K562 (cell line): ENCODE results near the gene BICDL1. TPM values are rescaled to one million over a fixed set of nuclear protein-coding genes. Genes with fewer than 3 reads are reported as not detected.

Experiments used
- DPF2 ChIP-seq: fragments of 450-650 bp; IDR thresholded peaks from 2 replicates; pipeline ENCODE4 v1.6.1; 2016
- HDAC1 ChIP-seq, 2 experiments: fragments of 450-650 bp; IDR thresholded peaks; 2 replicates each; pipeline ENCODE4 v1.6.1; 2016 to 2017; ENCODE audit warnings: inconsistent platforms in 1 of 2, mild to moderate bottlenecking in 1 of 2, moderate library complexity in 1 of 2
- polyA plus RNA-seq, 8 experiments: library from polyadenylated mRNA; depleted of rRNA in 4 of 8; stranded (reverse) in 5 of 8; unstranded in 3 of 8; fragments of >200 nt; fragmentation: Nextera tagmentation in 2 of 8; fragmentation: Illumina TruSeq in 1 of 8; extraction: Ambion mirVana in 2 of 8; extraction: Trizol in 1 of 8; gene quantifications; 2 replicates each; pipeline versions ENCODE4 v1.2.1 to v1.2.3, GENCODE V29; 2011 to 2014; ENCODE audit warnings: inconsistent platforms in 1 of 8, missing spikeins in 1 of 8
- total RNA-seq, 7 experiments: library from RNA; depleted of rRNA in 6 of 7; stranded (reverse); fragments of >200 nt in 6 of 7; fragmentation: Illumina TruSeq in 2 of 7; extraction: Trizol in 2 of 7; gene quantifications; 2 replicates each; pipeline versions ENCODE4 v1.2.1 to v1.2.3, GENCODE V29; 2011 to 2021; ENCODE audit warnings: low replicate concordance in 1 of 7
- TF ChIP-seq, protein P1 (sequence below), 2 experiments: fragments of 450-650 bp; formaldehyde crosslinking in 1 of 2; IDR thresholded peaks; 2 replicates each; pipeline versions ENCODE4 v1.4.0 to v1.6.1; 2014 to 2020; ENCODE audit warnings: mild to moderate bottlenecking in 2 of 2, borderline replicate concordance in 1 of 2, low read depth in 1 of 2

Gene BICDL1
- total and polyA plus RNA-seq, 9 of the 15 experiments (the other 6 are each of a cell fraction or from before 2014, with no cell fraction given) = 0.06 to 2.0 (median 0.58) TPM

GRCh38 chr12:119989731-119990381 is 820 bp downstream of the BICDL1 start (continued):
- TF ChIP-seq, protein P1, sequence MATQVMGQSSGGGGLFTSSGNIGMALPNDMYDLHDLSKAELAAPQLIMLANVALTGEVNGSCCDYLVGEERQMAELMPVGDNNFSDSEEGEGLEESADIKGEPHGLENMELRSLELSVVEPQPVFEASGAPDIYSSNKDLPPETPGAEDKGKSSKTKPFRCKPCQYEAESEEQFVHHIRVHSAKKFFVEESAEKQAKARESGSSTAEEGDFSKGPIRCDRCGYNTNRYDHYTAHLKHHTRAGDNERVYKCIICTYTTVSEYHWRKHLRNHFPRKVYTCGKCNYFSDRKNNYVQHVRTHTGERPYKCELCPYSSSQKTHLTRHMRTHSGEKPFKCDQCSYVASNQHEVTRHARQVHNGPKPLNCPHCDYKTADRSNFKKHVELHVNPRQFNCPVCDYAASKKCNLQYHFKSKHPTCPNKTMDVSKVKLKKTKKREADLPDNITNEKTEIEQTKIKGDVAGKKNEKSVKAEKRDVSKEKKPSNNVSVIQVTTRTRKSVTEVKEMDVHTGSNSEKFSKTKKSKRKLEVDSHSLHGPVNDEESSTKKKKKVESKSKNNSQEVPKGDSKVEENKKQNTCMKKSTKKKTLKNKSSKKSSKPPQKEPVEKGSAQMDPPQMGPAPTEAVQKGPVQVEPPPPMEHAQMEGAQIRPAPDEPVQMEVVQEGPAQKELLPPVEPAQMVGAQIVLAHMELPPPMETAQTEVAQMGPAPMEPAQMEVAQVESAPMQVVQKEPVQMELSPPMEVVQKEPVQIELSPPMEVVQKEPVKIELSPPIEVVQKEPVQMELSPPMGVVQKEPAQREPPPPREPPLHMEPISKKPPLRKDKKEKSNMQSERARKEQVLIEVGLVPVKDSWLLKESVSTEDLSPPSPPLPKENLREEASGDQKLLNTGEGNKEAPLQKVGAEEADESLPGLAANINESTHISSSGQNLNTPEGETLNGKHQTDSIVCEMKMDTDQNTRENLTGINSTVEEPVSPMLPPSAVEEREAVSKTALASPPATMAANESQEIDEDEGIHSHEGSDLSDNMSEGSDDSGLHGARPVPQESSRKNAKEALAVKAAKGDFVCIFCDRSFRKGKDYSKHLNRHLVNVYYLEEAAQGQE (IDR thresholded peaks at IDR 0.05; ENCODE audit: borderline replicate concordance) = peak; percentile 99
- TF ChIP-seq, protein P1 (CRISPR knock-in tag; IDR thresholded peaks at IDR 0.05; ENCODE audit: low read depth) = peak; percentile 99
- no peak for TF ChIP-seq DPF2
- TF ChIP-seq HDAC1 (IDR thresholded peaks at IDR 0.05) = 0 out of 4 replicates have a peak, but pooled peaks of 1 of the 2 experiments have one; percentile 41
